H9 (cell line): ENCODE data around the gene KRTAP6-1. TPM values are rescaled to one million over a fixed set of nuclear protein-coding genes. Genes with fewer than 3 reads are reported as not detected.

ENCODE experiments used
- DNase-seq: peaks from one replicate; pipeline ENCODE4 v3.0.0-alpha.2; 2017
- H2AFZ ChIP-seq: one replicate; pipeline ENCODE4 v1.6.1; 2013; ENCODE audit warnings: mild to moderate bottlenecking, low read length, control low read depth, moderate library complexity
- H2AK5ac ChIP-seq: 2 replicates; pipeline ENCODE4 v1.6.1; 2013; ENCODE audit warnings: low read length, control low read depth, mixed read lengths; ENCODE audit not compliant: insufficient read length
- H2BK120ac ChIP-seq: one replicate; pipeline ENCODE4 v1.6.1; 2013; ENCODE audit warnings: low read depth, mild to moderate bottlenecking, low read length, control low read depth, inconsistent platforms; ENCODE audit not compliant: poor library complexity, severe bottlenecking
- H2BK12ac ChIP-seq: 2 replicates; pipeline ENCODE4 v1.6.1; 2013; ENCODE audit warnings: low read length, control low read depth, mixed read lengths, low read depth; ENCODE audit not compliant: insufficient read length
- H2BK15ac ChIP-seq: 2 replicates; pipeline ENCODE4 v1.6.1; 2013; ENCODE audit warnings: low read depth, low read length, control low read depth
- H2BK20ac ChIP-seq: one replicate; pipeline ENCODE4 v1.6.1; 2013; ENCODE audit warnings: low read depth, mild to moderate bottlenecking, low read length, control low read depth, inconsistent platforms; ENCODE audit not compliant: poor library complexity, severe bottlenecking
- H2BK5ac ChIP-seq: 2 replicates; pipeline ENCODE4 v1.6.1; 2013; ENCODE audit warnings: low read length, control low read depth, mixed read lengths; ENCODE audit not compliant: insufficient read length
- H3K14ac ChIP-seq: 2 replicates; pipeline ENCODE4 v1.6.1; 2013; ENCODE audit warnings: low read length, control low read depth; ENCODE audit not compliant: insufficient read depth
- H3K18ac ChIP-seq: 2 replicates; pipeline ENCODE4 v1.6.1; 2013; ENCODE audit warnings: low read depth, mild to moderate bottlenecking, mixed read lengths, low read length, control low read depth; ENCODE audit not compliant: insufficient read length
- H3K23ac ChIP-seq: 2 replicates; pipeline ENCODE4 v1.6.1; 2013; ENCODE audit warnings: low read length, control low read depth, mixed read lengths, low read depth; ENCODE audit not compliant: insufficient read length
- H3K23me2 ChIP-seq: 2 replicates; pipeline ENCODE4 v1.6.1; 2013; ENCODE audit warnings: low read depth, mild to moderate bottlenecking, mixed read lengths, low read length, control low read depth; ENCODE audit not compliant: insufficient read length, poor library complexity, severe bottlenecking
- H3K27ac ChIP-seq: 2 replicates; pipeline ENCODE4 v1.5.1; 2013; ENCODE audit warnings: low read length, control low read depth, mixed read lengths, low read depth; ENCODE audit not compliant: insufficient read length
- H3K27me3 ChIP-seq: 2 replicates; pipeline ENCODE4 v1.6.1; 2013; ENCODE audit warnings: low read length, control low read depth, inconsistent platforms; ENCODE audit not compliant: insufficient read depth
- H3K4ac ChIP-seq: 2 replicates; pipeline ENCODE4 v1.6.1; 2013; ENCODE audit warnings: low read depth, mild to moderate bottlenecking, control low read depth, inconsistent platforms, low read length, moderate library complexity
- H3K4me1 ChIP-seq: 2 replicates; pipeline ENCODE4 v1.6.1; 2013; ENCODE audit warnings: low read length, control low read depth, inconsistent platforms; ENCODE audit not compliant: insufficient read depth
- H3K4me2 ChIP-seq: 2 replicates; pipeline ENCODE4 v1.6.1; 2013; ENCODE audit warnings: low read length, control low read depth, mixed read lengths; ENCODE audit not compliant: insufficient read length, insufficient read depth
- H3K56ac ChIP-seq: 2 replicates; pipeline ENCODE4 v1.6.1; 2013; ENCODE audit warnings: low read depth, mild to moderate bottlenecking, mixed read lengths, low read length, control low read depth; ENCODE audit not compliant: insufficient read length
- H3K79me1 ChIP-seq: 2 replicates; pipeline ENCODE4 v1.6.1; 2013; ENCODE audit warnings: low read depth, mild to moderate bottlenecking, moderate library complexity, low read length, control low read depth, inconsistent platforms; ENCODE audit not compliant: insufficient read depth, poor library complexity, severe bottlenecking
- H3K79me2 ChIP-seq: 2 replicates; pipeline ENCODE4 v1.6.1; 2013; ENCODE audit warnings: low read length, control low read depth, inconsistent platforms; ENCODE audit not compliant: insufficient read depth
- H3K9ac ChIP-seq: 2 replicates; pipeline ENCODE4 v1.6.1; 2013; ENCODE audit warnings: low read length, control low read depth, mixed read lengths; ENCODE audit not compliant: insufficient read length; ENCODE audit errors: extremely low read depth
- H3K9me3 ChIP-seq: one replicate; pipeline ENCODE4 v1.6.1; 2013; ENCODE audit warnings: low read depth, low read length, inconsistent platforms; ENCODE audit not compliant: control insufficient read depth
- H3T11ph ChIP-seq: one replicate; pipeline ENCODE4 v1.6.1; 2013; ENCODE audit warnings: mild to moderate bottlenecking, low read length, control low read depth, inconsistent platforms
- H4K20me1 ChIP-seq: one replicate; pipeline ENCODE4 v1.6.1; 2013; ENCODE audit not compliant: control insufficient read depth, insufficient read length, insufficient read depth
- H4K5ac ChIP-seq: 2 replicates; pipeline ENCODE4 v1.6.1; 2013; ENCODE audit warnings: low read depth, mild to moderate bottlenecking, mixed read lengths, low read length, control low read depth; ENCODE audit not compliant: insufficient read length
- H4K8ac ChIP-seq: replicated peaks from 2 replicates; pipeline ENCODE4 v1.6.1; 2013; ENCODE audit warnings: low read length, control low read depth, mixed read lengths, low read depth; ENCODE audit not compliant: insufficient read length
- H4K91ac ChIP-seq: 2 replicates; pipeline ENCODE4 v1.6.1; 2013; ENCODE audit warnings: low read depth, mild to moderate bottlenecking, moderate library complexity, mixed read lengths, low read length, control low read depth; ENCODE audit not compliant: insufficient read length
- H3K27ac Mint-ChIP-seq, 3 experiments: 2 replicates in 2 of 3; 3 replicates in 1 of 3; pipeline ENCODE4 v1.8.0; 2020 to 2021; ENCODE audit warnings: mixed read lengths in 3 of 3, mild to moderate bottlenecking in 1 of 3, moderate library complexity in 1 of 3
- H3K27me3 Mint-ChIP-seq: 2 replicates; pipeline ENCODE4 v1.8.0; 2021; ENCODE audit warnings: low read depth, mild to moderate bottlenecking, moderate library complexity, mixed read lengths
- H3K36me3 Mint-ChIP-seq, 3 experiments: 2 replicates in 2 of 3; 3 replicates in 1 of 3; pipeline ENCODE4 v1.8.0; 2020 to 2021; ENCODE audit warnings: low read depth in 3 of 3, mixed read lengths in 3 of 3; ENCODE audit not compliant: insufficient read depth in 1 of 3
- H3K4me1 Mint-ChIP-seq, 2 experiments: 2 replicates each; pipeline ENCODE4 v1.8.0; 2020; ENCODE audit warnings: mixed read lengths in 2 of 2
- H3K4me3 Mint-ChIP-seq, 2 experiments: 2 replicates in 1 of 2; 3 replicates in 1 of 2; pipeline ENCODE4 v1.8.0; 2020 to 2021; ENCODE audit warnings: mild to moderate bottlenecking in 2 of 2, mixed read lengths in 2 of 2, moderate library complexity in 1 of 2
- H3K9me3 Mint-ChIP-seq, 2 experiments: 2 replicates in 1 of 2; 3 replicates in 1 of 2; pipeline ENCODE4 v1.8.0; 2020; ENCODE audit warnings: mild to moderate bottlenecking in 2 of 2, mixed read lengths in 2 of 2, moderate library complexity in 1 of 2
- CTCF ChIP-seq: fragments of 200-600 bp; sonication (generic); conservative IDR thresholded peaks from 3 replicates; pipeline ENCODE4 v1.8.0; 2021; ENCODE audit warnings: antibody characterized with exemption, mild to moderate bottlenecking
- WGBS: extraction: QIAGEN DNeasy Blood & Tissue Kit; methylation state at CpG from one replicate; pipeline ENCODE4 v1.1.7; 2013; ENCODE audit warnings: missing lambda C conversion rate, low lambda C conversion rate, mixed read lengths; ENCODE audit not compliant: insufficient read length; ENCODE audit errors: extremely low coverage; 5-methylcytosine and 5-hydroxymethylcytosine counted together
- total RNA-seq: library from RNA; stranded (reverse); gene quantifications from 2 replicates; pipeline ENCODE4 v1.2.1, GENCODE V29; 2021

KRTAP6-1 gene
- total RNA-seq, 1 experiment from 2014 or later = not detected

DNA sequence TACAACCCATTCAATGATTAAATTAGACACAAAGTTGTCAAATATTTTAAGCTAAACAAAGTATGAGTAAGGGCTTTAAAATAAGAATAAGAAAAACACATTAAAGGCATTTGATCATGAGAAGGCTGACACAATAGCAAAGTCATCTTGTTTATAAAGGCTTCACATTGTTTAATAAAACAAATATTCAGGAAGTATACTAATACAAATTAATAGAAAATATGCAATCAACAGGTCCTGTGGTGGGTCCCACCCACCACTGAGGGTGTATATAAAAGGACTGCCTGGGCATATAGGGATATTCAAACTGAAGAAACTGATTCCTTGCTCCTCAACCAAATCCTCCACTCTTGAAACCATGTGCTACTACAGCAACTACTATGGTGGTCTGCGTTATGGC, 21.2 kb upstream of the KRTAP6-1 start, which contains the start of gene KRTAP20-2:
KRTAP20-2 (plus strand) TSS at position 301 of the 400 bp plus-strand sequence; CDS start at position 359, 58 bp downstream.
- H3K23me2 ChIP-seq = no peaks in the 10 kb centered on the region

More for the DNA sequence above, 21.2 kb upstream of the KRTAP6-1 start, which contains the start of gene KRTAP20-2:
- no peak within 1 kb of the TSS for H3K23ac ChIP-seq
- Mint-ChIP-seq H3K4me1 (no peaks in the 10 kb centered on the region), H3K27ac (no peak within 1 kb of the TSS), H3K4me3 (no peak within 1 kb of the TSS), H3K9me3 (peaks cover 2 to 21% of the 10 kb centered on the region in 2 experiments; a peak in 2 of 5 replicates), H3K36me3 (peaks cover 0 to 34% (median 0%) of the 10 kb centered on the region in 3 experiments; a peak in 2 of 7 replicates), H3K27me3 (peaks cover 4% of the 10 kb centered on the region)
- H4K5ac ChIP-seq = no peak within 1 kb of the TSS
- no peak within 1 kb of the TSS for H4K8ac ChIP-seq
- no peak within 1 kb of the TSS for H2BK12ac ChIP-seq
- H3K4me1 ChIP-seq = no peaks in the 10 kb centered on the region
- DNase-seq = no peak
- H3K27ac ChIP-seq = no peak within 1 kb of the TSS
- no peak within 1 kb of the TSS for H3K56ac ChIP-seq
- H2BK15ac ChIP-seq = no peak within 1 kb of the TSS
- no peak within 1 kb of the TSS for H2AK5ac ChIP-seq
- H4K91ac ChIP-seq = no peak within 1 kb of the TSS
- no peaks in the 10 kb centered on the region for H4K20me1 ChIP-seq
- H3K79me1 ChIP-seq = no peaks in the 10 kb centered on the region
- no peak within 1 kb of the TSS for H2AFZ ChIP-seq
- H3T11ph ChIP-seq = no peak within 1 kb of the TSS
- TF ChIP-seq CTCF = no peak
- no peak within 1 kb of the TSS for H3K4me2 ChIP-seq
- no peak within 1 kb of the TSS for H2BK120ac ChIP-seq
- H2BK20ac ChIP-seq = no peak within 1 kb of the TSS
- no peak within 1 kb of the TSS for H2BK5ac ChIP-seq
- H3K9ac ChIP-seq = no peak within 1 kb of the TSS
- no peaks in the 10 kb centered on the region for H3K9me3 ChIP-seq
- no CpG with 5 or more reads among the region's 1 CpG for WGBS
- no peak within 1 kb of the TSS for H3K14ac ChIP-seq
- no peaks in the 10 kb centered on the region for H3K27me3 ChIP-seq
- no peak within 1 kb of the TSS for H3K4ac ChIP-seq
- no peaks in the 10 kb centered on the region for H3K79me2 ChIP-seq
- no peak within 1 kb of the TSS for H3K18ac ChIP-seq
